SK-N-SH (cell line): ENCODE measurements around the gene CEACAM19.

Source experiments
- CTCF ChIP-seq: fragments of 200-600 bp; sonication (generic); IDR thresholded peaks from 2 replicates; pipeline ENCODE4 v1.6.1; 2017; ENCODE audit warnings: antibody characterized with exemption, mild to moderate bottlenecking, moderate library complexity
- EZH2phosphoT487 ChIP-seq: fragments of 200-600 bp; sonication (generic); IDR thresholded peaks from 2 replicates; pipeline ENCODE4 v1.6.1; 2017; ENCODE audit warnings: low read depth, mixed run types, mild to moderate bottlenecking, antibody characterized with exemption, moderate library complexity, borderline replicate concordance
- GABPA ChIP-seq: IDR thresholded peaks from 2 replicates; pipeline ENCODE4 v1.4.0; 2012; ENCODE audit warnings: low read depth, mild to moderate bottlenecking
- JUND ChIP-seq: IDR thresholded peaks from 2 replicates; pipeline ENCODE4 v1.4.0; 2012
- MAX ChIP-seq: IDR thresholded peaks from 2 replicates; pipeline ENCODE4 v1.4.0; 2012; ENCODE audit warnings: low read depth
- POLR2AphosphoS5 ChIP-seq: IDR thresholded peaks from 2 replicates; pipeline ENCODE4 v1.6.1; 2012; ENCODE audit warnings: low read depth, low read length
- SMC3 ChIP-seq: IDR thresholded peaks from 2 replicates; pipeline ENCODE4 v1.6.1; 2012; ENCODE audit warnings: low read depth, low read length, improper control_type of control experiment
- TEAD4 ChIP-seq: IDR thresholded peaks from 2 replicates; pipeline ENCODE4 v1.4.0; 2012; ENCODE audit warnings: mild to moderate bottlenecking, borderline replicate concordance; ENCODE audit not compliant: insufficient read depth
- USF2 ChIP-seq: fragments of 150-350 bp; IDR thresholded peaks from 2 replicates; pipeline ENCODE4 v1.6.1; 2017; ENCODE audit warnings: antibody characterized with exemption, low read length, low read depth, borderline replicate concordance

GRCh38 chr19:44712864-44713515 lies 41.7 kb downstream of the CEACAM19 start:
- TF ChIP-seq TEAD4 (no peak), POLR2AphosphoS5 (no peak), MAX (no peak), CTCF (no peak), JUND (no peak), SMC3 (no peak), EZH2phosphoT487 (no peak), USF2 (no peak; the same call in 1 of the 2 replicates), GABPA (no peak)
